Measurements from ENCODE around the gene WAPL.

DNA sequence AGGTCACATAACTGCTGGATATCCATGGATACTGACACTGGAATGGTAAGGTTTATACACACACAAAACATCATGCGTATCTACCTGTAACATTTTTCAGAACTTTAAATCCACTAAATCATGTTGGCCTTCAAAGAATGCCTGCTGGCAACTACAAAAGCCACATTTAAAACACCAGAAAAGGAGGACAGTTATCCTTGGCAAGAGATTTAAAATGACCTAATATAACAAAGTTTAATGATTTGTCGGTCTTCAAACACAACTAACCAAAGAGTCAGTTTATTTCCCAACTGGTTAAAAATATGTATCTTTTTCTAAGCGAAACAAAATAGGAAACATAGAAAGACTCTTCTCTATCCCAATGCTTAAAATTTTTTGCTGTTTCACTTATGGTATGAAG, 24.0 kb downstream of the WAPL start:
- TF ChIP-seq, protein P1, sequence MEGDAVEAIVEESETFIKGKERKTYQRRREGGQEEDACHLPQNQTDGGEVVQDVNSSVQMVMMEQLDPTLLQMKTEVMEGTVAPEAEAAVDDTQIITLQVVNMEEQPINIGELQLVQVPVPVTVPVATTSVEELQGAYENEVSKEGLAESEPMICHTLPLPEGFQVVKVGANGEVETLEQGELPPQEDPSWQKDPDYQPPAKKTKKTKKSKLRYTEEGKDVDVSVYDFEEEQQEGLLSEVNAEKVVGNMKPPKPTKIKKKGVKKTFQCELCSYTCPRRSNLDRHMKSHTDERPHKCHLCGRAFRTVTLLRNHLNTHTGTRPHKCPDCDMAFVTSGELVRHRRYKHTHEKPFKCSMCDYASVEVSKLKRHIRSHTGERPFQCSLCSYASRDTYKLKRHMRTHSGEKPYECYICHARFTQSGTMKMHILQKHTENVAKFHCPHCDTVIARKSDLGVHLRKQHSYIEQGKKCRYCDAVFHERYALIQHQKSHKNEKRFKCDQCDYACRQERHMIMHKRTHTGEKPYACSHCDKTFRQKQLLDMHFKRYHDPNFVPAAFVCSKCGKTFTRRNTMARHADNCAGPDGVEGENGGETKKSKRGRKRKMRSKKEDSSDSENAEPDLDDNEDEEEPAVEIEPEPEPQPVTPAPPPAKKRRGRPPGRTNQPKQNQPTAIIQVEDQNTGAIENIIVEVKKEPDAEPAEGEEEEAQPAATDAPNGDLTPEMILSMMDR (IDR thresholded peaks at IDR 0.05; ENCODE audit: low read length): no peak
- TF ChIP-seq EZH2 (optimal IDR thresholded peaks at IDR 0.05; ENCODE audit: low read depth, low read length): no peak
- TF ChIP-seq EZH2phosphoT487 (IDR thresholded peaks at IDR 0.05; ENCODE audit: low read length): no peak

Measured in MM.1S (cell line).